MM.1S (cell line): ENCODE measurements around the gene ZNF277.

Experiments
- DNase-seq: peaks from one replicate; pipeline ENCODE4 v3.0.0-alpha.2; 2015
- H2AFZ ChIP-seq: fragments of 300-600 bp; sonication (generic); 2 replicates; pipeline ENCODE4 v1.6.0; 2016; ENCODE audit warnings: antibody characterized with exemption, low read length
- H3F3A ChIP-seq: fragments of 300-600 bp; sonication (generic); 2 replicates; pipeline ENCODE4 v1.6.1; 2016; ENCODE audit warnings: mild to moderate bottlenecking, antibody characterized with exemption, low read length, moderate library complexity, mixed read lengths; ENCODE audit not compliant: insufficient read depth
- H3K27ac ChIP-seq: fragments of 300-600 bp; sonication (generic); 2 replicates; pipeline ENCODE4 v1.5.1; 2016; ENCODE audit warnings: mild to moderate bottlenecking, low read length
- H3K27me3 ChIP-seq: fragments of 300-600 bp; sonication (generic); replicated peaks from 2 replicates; pipeline ENCODE4 v1.6.0; 2016; ENCODE audit warnings: low read length; ENCODE audit not compliant: insufficient read depth
- H3K36me3 ChIP-seq: fragments of 300-600 bp; sonication (generic); replicated peaks from 2 replicates; pipeline ENCODE4 v1.6.1; 2016; ENCODE audit warnings: mild to moderate bottlenecking, low read length, mixed read lengths; ENCODE audit not compliant: insufficient read depth
- H3K4me1 ChIP-seq: fragments of 300-600 bp; sonication (generic); 2 replicates; pipeline ENCODE4 v1.6.1; 2016; ENCODE audit warnings: low read length, mixed read lengths
- H3K4me2 ChIP-seq: fragments of 300-600 bp; sonication (generic); 2 replicates; pipeline ENCODE4 v1.6.0; 2016; ENCODE audit warnings: low read depth, low read length
- H3K4me3 ChIP-seq: fragments of 300-600 bp; sonication (generic); 2 replicates; pipeline ENCODE4 v1.5.1; 2016; ENCODE audit warnings: low read length, mixed read lengths
- H3K79me2 ChIP-seq: fragments of 300-600 bp; sonication (generic); 2 replicates; pipeline ENCODE4 v1.6.1; 2016; ENCODE audit warnings: mixed run types, low read length, mixed read lengths
- H3K9ac ChIP-seq: fragments of 300-600 bp; sonication (generic); 2 replicates; pipeline ENCODE4 v1.6.1; 2016; ENCODE audit warnings: low read length, mixed read lengths
- H3K9me2 ChIP-seq: fragments of 300-600 bp; sonication (generic); replicated peaks from 2 replicates; pipeline ENCODE4 v1.6.1; 2016; ENCODE audit warnings: mild to moderate bottlenecking, low read length, mixed read lengths; ENCODE audit not compliant: insufficient read depth
- H3K9me3 ChIP-seq: fragments of 300-600 bp; sonication (generic); replicated peaks from 2 replicates; pipeline ENCODE4 v1.6.1; 2016; ENCODE audit warnings: mild to moderate bottlenecking, low read length, mixed read lengths; ENCODE audit not compliant: insufficient read depth
- H4K20me1 ChIP-seq: fragments of 300-600 bp; sonication (generic); 2 replicates; pipeline ENCODE4 v1.6.1; 2016; ENCODE audit warnings: mild to moderate bottlenecking, low read length, moderate library complexity, mixed read lengths; ENCODE audit not compliant: insufficient read depth
- EZH2 ChIP-seq: fragments of 300-600 bp; sonication (generic); optimal IDR thresholded peaks from 2 replicates; pipeline ENCODE3; 2017; ENCODE audit warnings: low read depth, mild to moderate bottlenecking, antibody characterized with exemption, low read length, mixed read lengths
- EZH2phosphoT487 ChIP-seq: fragments of 300-600 bp; sonication (generic); IDR thresholded peaks from 2 replicates; pipeline ENCODE4 v1.6.1; 2018; ENCODE audit warnings: antibody characterized with exemption, low read length
- TF ChIP-seq, protein P1 (sequence below): fragments of 300-600 bp; sonication (generic); IDR thresholded peaks from 2 replicates; pipeline ENCODE4 v1.5.1; 2016; ENCODE audit warnings: antibody characterized with exemption, low read length, mixed read lengths

The ZNF277 gene

GRCh38 chr7:112212571-112212970 is 6.1 kb downstream of the ZNF277 start:
- 0 out of 2 replicates have a peak, but pooled peaks cover 3% of the 10 kb centered on the region for H3F3A ChIP-seq
- DNase-seq, result no peak
- no peaks in the 10 kb centered on the region for H4K20me1 ChIP-seq
- H3K27ac ChIP-seq, result no peak overlapping the region
- H2AFZ ChIP-seq, result no peak overlapping the region
- H3K27me3 ChIP-seq, result no peaks in the 10 kb centered on the region
- H3K36me3 ChIP-seq, result no peaks in the 10 kb centered on the region
- no peaks in the 10 kb centered on the region for H3K9me2 ChIP-seq
- no peaks in the 10 kb centered on the region; the same call in 1 of the 2 replicates for H3K4me1 ChIP-seq
- H3K4me3 ChIP-seq, result no peak overlapping the region
- no peak overlapping the region for H3K4me2 ChIP-seq
- no peak overlapping the region for H3K9ac ChIP-seq
- peaks cover 95% of the 10 kb centered on the region for H3K79me2 ChIP-seq
- TF ChIP-seq, protein P1, sequence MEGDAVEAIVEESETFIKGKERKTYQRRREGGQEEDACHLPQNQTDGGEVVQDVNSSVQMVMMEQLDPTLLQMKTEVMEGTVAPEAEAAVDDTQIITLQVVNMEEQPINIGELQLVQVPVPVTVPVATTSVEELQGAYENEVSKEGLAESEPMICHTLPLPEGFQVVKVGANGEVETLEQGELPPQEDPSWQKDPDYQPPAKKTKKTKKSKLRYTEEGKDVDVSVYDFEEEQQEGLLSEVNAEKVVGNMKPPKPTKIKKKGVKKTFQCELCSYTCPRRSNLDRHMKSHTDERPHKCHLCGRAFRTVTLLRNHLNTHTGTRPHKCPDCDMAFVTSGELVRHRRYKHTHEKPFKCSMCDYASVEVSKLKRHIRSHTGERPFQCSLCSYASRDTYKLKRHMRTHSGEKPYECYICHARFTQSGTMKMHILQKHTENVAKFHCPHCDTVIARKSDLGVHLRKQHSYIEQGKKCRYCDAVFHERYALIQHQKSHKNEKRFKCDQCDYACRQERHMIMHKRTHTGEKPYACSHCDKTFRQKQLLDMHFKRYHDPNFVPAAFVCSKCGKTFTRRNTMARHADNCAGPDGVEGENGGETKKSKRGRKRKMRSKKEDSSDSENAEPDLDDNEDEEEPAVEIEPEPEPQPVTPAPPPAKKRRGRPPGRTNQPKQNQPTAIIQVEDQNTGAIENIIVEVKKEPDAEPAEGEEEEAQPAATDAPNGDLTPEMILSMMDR, result no peak
- no peak for TF ChIP-seq EZH2phosphoT487
- no peak for TF ChIP-seq EZH2
- no peaks in the 10 kb centered on the region for H3K9me3 ChIP-seq

- Histone ChIP-seq H3K9me2 (no peaks in the 10 kb centered on the region), H3K4me2 (no peak overlapping the region), H3K27ac (no peak overlapping the region), H4K20me1 (no peaks in the 10 kb centered on the region), H3K4me1 (no peaks in the 10 kb centered on the region), H2AFZ (no peak overlapping the region), H3K27me3 (no peaks in the 10 kb centered on the region), H3K79me2 (peaks cover 94% of the 10 kb centered on the region), H3K36me3 (no peaks in the 10 kb centered on the region), H3F3A (no peaks in the 10 kb centered on the region), H3K9me3 (no peaks in the 10 kb centered on the region), H3K9ac (no peak overlapping the region), H3K4me3 (no peak overlapping the region)
- TF ChIP-seq EZH2 (no peak), EZH2phosphoT487 (no peak)
- TF ChIP-seq, protein P1, result no peak
- DNase-seq, result no peak
These were observed 7.2 kb downstream of the ZNF277 start for GRCh38 chr7:112213735-112214134.

- DNase-seq, result no peak
- Histone ChIP-seq H3K9ac (no peak overlapping the region), H3K4me3 (no peak overlapping the region), H3K4me1 (no peaks in the 10 kb centered on the region), H3K27ac (no peak overlapping the region), H3K9me3 (no peaks in the 10 kb centered on the region), H3K27me3 (no peaks in the 10 kb centered on the region), H3K79me2 (peaks cover 92% of the 10 kb centered on the region), H3F3A (no peaks in the 10 kb centered on the region), H3K36me3 (no peaks in the 10 kb centered on the region), H2AFZ (no peak overlapping the region), H3K4me2 (no peak overlapping the region), H3K9me2 (no peaks in the 10 kb centered on the region), H4K20me1 (no peaks in the 10 kb centered on the region)
- TF ChIP-seq EZH2, result no peak
- no peak for TF ChIP-seq EZH2phosphoT487
- TF ChIP-seq, protein P1, result no peak
These were observed 7.8 kb downstream of the ZNF277 start for GRCh38 chr7:112214268-112214667.

- no peaks in the 10 kb centered on the region for H3K27me3 ChIP-seq
- no peaks in the 10 kb centered on the region for H3K9me3 ChIP-seq
- no peaks in the 10 kb centered on the region for H4K20me1 ChIP-seq
- H3K36me3 ChIP-seq, result no peaks in the 10 kb centered on the region
- no peak overlapping the region for H3K9ac ChIP-seq
- H3K9me2 ChIP-seq, result no peaks in the 10 kb centered on the region
- H3K27ac ChIP-seq, result no peak overlapping the region
- no peak overlapping the region for H3K4me2 ChIP-seq
- peaks cover 93% of the 10 kb centered on the region for H3K79me2 ChIP-seq
- DNase-seq, result no peak
- no peak for TF ChIP-seq EZH2
- TF ChIP-seq EZH2phosphoT487, result no peak
- TF ChIP-seq, protein P1, result no peak
- H3K4me3 ChIP-seq, result no peak overlapping the region
- no peak overlapping the region for H2AFZ ChIP-seq
- H3F3A ChIP-seq, result no peaks in the 10 kb centered on the region
- H3K4me1 ChIP-seq, result no peaks in the 10 kb centered on the region
These were observed 8.4 kb downstream of the ZNF277 start for GRCh38 chr7:112214883-112215282.
